SK-MEL-5 (cell line): Measurements from ENCODE around the gene ATAT1. TPM values are rescaled to one million over a fixed set of nuclear protein-coding genes. Genes with fewer than 3 reads are reported as not detected.

ENCODE experiments used
- DNase-seq: peaks from one replicate; pipeline ENCODE4 v3.0.0-alpha.2; 2016; ENCODE audit warnings: low read depth, low spot score
- in situ Hi-C: cut with HindIII; loops from 2 replicates; pipeline ENCODE4 v1.10.0; 2016; ENCODE audit warnings: low sequenced_read_pairs, high pct_unique_total_duplicates, low pct_unique_long_range_greater_than_20kb
- total RNA-seq: library from RNA; depleted of rRNA; stranded (reverse); fragments of >200 nt; shearing (Covaris generic); gene quantifications from 2 replicates; pipeline ENCODE4 v1.2.3, GENCODE V29; 2014

The ATAT1 gene
- total RNA-seq, 1 experiment from 2014 or later: 1.8 TPM

DNA sequence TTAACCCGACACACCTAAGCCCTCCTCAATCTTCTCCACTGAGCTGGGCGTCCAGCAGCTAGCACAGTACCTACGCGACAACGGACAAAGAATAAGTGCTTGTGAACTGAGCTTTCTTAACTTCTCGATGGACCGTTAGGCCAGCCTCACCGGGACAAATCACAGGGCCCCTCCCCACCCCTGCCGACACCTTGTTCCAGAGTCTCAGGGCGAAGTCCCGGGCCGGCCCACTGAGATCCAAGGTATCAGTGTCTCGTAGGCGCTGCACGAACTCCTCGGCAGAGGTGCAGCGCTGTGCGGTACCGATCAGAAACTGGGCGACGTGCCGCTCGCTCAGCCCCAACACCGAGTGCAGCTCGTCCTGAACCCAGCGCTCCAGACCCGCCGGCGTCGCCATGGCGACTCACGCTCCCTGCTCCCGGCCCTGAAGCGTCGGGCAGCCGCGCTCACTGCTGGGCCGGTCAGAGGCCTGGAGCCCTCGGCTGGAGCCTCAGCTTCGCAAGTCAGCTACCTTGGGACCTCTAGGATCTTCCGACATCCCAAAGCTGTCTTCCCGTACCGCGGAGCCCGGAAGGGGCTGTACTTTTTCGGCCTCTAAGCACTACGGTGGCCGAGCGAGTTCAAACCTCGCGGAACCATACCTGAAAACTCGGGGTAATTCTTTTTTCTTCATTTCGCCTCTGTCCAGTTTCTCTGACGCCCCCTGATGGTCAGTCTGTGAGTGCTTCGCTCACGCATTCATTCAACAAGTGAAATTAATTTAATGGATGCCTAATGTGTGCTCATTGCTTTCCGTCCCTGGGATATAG, 46.0 kb downstream of the ATAT1 start, which contains the start of gene DHX16:
Gene DHX16 (minus strand): TSS at position 562 of the 809 bp plus-strand sequence. CDS start 165 bp downstream, at position 397.
- DNase-seq: peak; percentile 97
- in situ Hi-C loops: no loop called here

DNA sequence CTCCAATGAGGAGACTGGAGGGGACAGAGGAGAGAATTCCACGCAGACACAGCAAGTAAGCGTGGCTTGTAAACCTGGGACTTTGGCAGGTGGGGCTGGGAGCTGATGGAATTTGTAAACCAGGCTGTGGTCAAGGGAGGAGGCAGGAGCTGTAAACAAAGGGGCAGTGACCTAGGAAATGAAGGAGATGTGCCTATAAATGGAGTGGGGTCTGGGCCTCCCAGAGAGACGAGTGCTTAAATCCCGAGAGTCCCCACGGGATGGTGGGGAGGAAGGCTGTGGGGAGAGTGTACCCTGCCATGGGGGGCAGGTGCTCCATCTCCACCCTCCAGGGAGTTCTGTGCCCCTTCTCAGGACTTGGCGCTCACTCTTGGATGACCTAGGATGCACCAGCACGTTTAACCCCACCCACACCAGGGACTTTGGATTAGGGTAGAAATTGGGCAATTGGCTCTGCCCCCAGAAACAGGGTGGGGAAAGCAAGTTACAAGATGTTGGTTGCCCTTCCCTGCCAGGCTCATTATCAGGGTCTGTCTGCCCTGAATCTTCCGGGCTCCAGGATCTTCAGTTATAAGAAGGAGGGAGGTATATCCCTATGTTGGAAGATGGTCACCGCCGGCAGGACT, 50.1 kb downstream of the ATAT1 start:
- DNase-seq: no peak
- in situ Hi-C loops: no loop called here

DNA sequence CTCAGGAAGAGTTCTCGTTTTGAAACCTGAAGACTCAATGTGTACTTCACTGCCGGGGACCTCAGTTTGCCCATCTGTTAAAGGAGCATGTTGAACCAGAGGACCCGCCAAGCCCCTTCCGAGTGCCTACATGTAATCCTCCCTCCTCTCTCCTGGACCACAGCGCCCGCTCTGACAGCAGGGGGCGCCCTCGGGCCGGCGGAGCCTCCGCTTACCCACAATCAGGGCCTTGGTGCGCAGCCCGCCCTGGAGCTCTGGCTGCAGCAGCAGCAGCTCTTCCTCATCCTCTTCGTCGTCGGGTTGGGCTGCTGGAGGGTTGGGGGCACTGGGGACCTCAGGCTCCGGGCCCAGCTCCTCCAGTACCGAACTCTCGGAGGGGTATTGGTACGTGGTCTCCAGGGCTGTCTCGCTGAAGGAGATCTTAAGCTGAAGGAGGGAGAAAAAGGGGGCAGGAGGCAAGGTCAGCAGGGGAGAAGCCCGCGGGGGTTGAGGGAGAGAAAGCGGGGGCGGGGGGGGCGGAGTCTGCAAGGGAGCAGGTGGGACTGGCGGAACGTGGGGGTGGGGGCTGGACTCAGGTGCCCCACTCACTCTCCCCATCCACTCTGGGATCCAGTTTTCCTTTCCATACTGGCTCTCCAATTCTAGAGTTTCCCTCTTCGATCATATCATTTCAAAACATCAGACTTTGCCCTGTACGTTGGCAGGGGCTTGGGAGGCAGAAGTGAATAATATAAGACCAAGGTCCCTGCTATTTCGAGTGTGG, 52.5 kb downstream of the ATAT1 start:
- in situ Hi-C loops: no loop called here
- peak; percentile 78 for DNase-seq

DNA sequence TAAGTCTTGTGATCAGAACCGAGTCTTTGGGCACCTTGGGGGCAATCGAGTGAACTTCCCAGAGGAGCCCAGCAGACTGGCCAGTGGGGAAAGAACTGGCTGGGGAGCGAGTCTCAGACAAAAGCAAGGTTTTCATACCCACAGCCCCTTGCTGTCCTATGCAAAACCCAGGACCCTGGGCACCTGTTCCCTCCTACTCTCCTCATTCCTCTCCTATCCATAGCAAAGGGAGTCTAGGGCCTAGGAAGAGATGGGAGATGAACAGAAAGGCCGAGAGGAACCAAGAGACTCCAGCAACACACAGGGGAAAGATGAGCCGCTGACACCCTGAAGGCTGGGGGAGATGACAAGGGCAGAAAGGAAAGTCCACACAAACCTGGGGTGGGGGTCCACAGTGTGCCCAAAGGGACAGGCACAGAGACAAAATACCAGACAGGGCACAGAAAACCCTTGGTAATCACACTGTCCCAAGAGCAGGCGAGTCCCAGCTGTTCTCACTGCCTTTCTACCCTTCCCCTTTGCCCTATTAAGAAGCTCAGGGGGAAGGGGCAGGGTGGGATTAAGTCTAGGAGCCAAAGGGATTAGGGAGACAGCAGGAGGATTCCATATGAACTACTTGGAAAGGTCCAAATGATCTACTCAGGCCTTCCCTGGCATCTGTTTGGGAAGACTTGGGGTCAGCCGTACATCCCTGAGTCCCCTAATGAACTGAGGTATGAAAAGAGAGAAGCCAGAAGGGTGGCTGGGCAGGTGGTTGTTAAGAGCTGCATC, 53.3 kb downstream of the ATAT1 start:
- DNase-seq: no peak
- in situ Hi-C loops: no loop called here

DNA sequence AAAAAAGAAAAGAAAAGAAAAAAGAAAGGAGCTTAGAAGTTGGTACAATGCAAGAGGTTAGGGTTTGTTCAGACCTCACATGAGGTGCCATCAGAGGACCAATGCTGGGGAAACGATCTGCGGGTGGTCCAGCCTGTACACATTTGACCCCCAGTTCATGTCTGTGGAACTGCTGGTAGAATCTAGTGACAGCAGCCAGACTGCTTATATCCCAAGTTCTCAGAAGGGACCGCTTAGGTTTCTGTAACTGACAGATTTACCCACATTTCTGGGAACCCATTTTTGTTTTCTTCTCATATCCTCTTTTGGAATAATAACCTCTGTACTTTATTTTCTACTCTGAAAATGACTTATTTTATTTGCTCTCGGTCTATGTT, 55.1 kb downstream of the ATAT1 start:
- DNase-seq: no peak
- in situ Hi-C loops: no loop called here

DNA sequence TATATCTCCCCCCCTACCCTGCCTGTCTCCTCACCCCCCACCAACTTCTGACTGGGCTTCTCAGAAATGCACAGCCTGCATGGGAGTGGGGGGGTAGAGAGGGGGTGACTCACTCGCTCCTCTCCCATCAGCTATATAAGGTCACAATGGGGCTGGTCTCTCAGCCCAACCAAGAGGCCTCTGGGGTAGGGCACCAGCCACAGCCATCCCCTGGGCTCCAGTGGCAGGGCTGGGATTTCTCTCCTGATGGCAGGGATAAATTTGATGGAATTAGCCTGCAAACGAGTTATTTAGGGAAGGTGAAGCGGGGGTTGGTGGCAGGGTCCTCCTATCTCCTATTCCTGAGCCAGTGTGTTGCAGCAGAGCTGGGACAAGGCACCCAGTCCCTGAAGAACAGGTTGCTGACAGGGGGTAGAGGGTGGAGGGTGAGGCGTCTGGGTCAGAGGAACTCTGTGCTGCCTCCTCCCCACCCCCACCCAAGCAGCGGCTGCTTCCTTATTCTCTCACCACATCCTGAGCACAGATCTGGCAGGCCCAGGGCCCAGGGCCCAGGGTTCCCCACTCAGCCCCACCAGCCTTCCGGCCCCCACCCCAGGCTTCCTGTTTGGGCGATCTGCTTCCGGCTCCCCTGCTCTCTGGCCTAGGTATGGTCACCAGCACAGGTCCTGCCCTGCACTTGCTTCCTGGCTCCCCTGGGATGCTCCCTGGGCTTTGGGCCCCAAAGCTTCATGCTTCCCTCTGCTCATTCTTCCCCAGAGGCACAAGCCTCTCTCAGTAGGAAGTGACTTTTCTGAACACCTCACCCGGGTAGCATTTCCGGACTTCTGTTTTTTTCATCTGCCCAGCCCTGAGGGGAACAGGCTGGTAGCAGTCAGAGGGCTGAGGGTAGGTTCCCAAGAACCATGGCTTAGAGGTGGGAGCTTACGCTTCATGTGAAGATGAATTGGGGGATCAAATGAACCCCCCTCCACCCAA, 55.8 kb downstream of the ATAT1 start:
- in situ Hi-C loops: no loop called here
- DNase-seq: peak; percentile 38

DNA sequence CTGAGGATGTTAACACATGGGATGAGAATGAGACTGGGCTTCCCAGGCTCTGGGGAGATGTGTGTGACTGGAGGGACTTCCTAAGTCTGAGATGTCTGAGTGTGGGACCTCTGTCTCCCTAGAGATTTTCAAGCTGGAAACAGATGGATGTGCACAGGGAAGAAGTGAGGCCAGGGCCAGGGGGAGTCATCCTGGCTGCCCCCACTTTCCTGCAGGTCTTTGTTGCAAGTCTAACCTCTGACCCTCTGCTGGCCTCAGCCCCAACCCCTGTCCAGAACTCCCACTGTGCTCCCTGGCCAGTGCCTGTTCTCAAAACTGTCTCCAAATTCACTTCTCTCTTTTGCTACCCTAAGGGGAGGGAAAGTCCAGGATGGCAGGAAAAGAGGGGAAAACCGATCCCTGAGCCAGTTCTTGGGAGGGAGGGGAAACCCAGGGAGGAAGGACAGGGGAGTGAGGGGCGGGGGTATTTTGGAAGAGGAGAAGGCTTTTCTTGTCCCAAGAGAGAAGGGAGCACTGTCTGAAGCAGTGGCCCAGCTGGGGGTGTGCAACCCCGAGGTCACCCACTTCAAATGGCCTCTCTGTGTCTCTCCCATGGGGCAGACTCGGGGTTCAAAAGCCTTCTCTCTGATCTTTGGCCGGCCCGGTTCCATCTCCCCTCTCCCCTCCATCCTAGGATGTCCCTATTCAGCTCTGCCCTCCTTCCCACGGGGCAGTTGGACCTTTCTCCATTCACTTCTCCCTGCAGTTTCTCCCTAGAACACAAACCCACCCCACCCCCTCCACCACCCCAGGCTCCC, 56.7 kb downstream of the ATAT1 start:
- no peak for DNase-seq
- in situ Hi-C loops: no loop called here

DNA sequence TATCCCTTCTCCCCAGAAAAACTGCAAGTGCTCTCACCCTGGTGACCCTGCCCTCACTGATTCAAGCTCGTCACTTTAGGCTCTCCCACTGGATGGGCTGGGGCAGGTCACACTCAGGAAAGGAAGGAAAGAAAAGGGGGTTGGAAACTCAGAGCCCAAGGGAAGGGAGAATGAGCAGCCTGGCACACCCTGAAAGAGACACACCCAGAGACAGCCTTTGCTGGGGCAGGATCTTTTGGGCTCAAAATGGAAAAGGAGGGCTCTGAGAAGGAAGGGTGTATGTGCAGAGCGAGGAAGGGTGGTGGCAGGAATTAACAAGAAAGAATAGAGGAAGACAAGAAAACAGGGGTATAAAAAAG, 57.3 kb downstream of the ATAT1 start:
- in situ Hi-C loops: no loop called here
- no peak for DNase-seq

DNA sequence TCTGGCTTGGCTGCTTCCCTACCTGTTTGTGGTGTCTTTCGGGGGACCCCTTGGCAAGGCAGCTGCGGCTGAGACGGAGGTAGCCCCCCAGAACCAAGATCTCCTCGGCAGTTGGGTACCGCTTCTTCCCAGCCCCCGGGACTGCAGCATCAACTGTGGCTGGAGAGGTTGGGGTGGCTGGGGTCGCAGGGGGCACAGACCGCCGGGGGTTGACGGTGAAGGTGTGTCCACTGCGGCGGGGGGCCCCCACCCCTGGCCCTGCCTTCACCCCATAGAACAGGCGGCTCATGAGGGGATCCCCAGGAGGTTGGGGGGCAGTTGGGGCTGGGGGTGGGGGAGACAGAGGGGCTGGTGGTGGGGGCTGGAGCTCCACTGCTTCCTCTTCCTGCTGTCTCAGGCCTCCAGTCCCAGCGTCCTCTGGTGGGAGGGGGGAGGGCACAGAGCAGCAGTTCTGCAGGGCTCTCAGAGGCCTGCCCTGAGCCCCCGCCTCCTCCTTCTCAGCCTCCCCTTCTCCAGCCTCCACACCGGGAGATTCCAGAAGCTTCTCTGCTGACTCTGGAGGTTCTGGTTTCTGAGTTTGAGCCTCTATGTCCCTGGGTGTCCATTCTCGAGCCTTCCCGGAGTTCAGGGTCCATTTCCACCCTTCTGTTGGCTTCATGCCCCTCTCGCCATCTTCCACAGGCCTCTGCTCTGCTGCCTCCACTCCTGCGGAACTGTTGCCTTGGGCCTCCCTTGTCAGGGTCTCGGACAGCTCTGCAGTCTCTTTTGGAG, 57.9 kb downstream of the ATAT1 start:
- in situ Hi-C loops: no loop called here
- no peak for DNase-seq

DNA sequence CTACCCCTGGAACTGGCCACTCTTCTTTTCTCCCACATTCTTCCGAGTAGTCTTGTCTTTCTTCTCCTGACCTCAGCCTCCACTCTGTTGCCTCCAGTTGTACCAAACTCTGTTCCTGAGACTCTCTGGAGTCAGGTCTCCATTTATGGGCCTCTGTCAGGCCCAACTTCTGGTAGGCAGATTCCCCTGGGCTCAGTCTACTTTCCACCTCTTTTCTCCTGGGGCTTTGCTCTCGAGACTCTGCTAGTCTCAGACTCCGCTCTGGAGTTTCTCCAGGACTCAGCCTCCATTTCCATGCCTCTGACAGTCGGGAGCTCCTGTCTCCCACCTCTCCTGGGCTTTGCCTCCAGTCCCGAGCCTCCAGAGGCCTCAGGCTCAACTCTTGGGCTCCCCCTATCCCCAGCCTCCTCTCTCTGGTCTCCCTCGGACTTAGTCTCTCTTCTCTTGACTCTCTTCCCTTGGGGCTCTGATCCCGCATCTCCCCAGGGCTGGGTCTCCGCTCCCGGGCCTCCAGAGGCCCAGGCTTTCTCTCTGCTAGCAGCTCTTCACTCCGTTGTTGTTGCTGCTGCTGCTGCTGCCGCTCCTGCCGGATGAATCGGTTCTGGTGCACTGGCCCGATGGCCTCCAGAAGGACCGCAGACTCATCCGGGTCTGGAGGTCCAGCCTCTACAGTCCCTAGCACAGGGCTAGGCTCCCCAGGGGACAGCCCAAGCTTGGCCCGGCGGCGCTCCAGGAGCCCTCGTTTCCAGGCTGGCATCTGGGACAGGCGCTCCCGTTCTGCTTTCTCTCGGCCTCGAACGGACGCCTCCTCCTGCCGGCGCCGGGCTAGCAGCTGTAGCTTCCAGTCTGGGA, 58.7 kb downstream of the ATAT1 start:
- no peak for DNase-seq
- in situ Hi-C loops: no loop called here

DNA sequence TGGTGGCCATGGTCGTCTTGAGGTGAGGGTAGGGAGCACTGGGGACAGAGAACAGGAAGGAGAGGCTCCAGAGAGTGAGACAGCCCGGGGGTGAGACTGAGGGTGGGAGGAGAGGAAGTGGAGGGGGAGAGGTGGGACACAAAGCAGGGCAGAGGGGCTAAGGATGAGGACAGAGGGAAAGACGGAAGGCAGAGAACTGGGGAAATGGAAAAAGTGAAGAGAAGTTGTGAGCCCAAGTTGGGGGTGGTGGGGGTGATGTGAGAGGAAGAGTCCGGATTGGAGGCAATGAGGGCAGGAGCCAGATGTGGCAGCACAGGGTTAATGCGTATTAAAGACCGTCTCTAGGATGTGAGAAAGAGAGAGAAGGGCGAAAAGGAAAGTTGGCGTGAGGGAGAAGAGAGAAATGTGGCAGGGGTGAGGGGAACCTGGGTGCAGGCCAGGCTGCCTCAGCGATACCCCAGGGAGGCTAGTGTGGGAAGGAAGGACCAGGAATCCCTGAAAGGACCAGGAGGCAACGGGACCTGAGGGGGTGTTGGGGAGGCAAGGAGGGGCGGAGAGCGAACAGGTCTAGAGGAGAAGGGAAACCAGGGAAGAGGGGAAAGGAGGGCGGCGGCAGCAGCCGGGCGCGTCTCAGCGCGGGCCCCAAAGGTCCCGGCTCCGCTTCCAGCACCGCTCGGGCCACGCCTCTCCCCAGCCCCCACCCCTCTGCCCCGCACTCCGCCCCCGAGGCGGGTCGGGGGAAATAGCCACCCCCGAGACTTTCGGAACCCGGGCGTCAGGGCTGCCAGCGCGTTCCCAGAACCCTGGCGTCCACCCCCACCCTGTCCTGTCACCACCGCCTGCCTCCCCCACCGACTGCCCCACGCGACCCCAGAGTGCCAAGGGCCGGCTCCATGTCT, 59.6 kb downstream of the ATAT1 start, which contains the start of gene PPP1R18:
Gene PPP1R18 (minus strand): TSS at position 637 of the 899 bp plus-strand sequence. CDS start 627 bp downstream, at position 10.
- in situ Hi-C loops: no loop called here
- DNase-seq: no peak

DNA sequence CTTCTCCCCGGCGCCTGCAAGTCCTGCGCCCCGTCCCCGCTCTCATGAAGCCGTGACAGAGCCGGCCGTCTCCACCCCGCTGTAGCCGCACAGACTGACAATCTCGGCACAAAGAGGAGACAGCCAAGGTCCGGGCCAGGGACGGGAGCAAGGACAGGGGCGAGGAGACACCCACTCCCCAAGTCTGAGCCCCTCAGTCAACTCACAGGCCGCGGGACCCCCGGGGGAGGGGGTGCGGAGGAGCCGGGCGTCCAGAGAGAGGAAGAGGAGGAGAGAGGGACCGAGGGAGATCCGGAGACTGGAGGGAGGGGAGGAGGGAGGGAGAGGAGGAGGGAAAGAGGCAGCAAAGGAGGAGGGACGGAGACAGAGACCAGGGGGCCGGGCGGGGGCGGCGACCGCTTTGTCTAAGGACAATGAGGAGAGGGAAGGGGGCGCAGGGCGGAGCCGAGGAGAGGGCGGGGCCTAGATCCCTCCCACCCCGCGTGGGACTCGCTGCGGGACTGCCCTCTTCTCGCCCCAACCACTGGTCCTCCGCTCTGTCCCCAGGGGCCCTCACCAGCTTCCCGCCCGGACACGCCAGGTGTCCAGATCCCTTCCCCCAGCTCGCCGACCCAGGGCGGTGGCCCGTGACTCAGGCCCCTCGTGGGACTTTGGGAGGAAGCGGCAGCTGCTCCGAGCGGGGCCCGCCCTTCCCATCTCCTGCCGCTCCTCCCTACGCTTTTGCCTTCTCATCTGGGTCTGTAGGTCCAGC, 60.4 kb downstream of the ATAT1 start:
- in situ Hi-C loops: no loop called here
- peak; percentile 65 for DNase-seq
